GM19328 (cell line): ENCODE results near the gene POM121L2.

Experiments used
- ATAC-seq: cut with Tn5 transposase; IDR thresholded peaks from one replicate; pipeline ENCODE4 v1.9.1; 2021; ENCODE audit warnings: mild to moderate bottlenecking, moderate library complexity; ENCODE audit not compliant: unreplicated experiment

The POM121L2 gene

GRCh38 chr6:27260836-27261375, 51.2 kb downstream of the POM121L2 start:
- no peak for ATAC-seq

DNA sequence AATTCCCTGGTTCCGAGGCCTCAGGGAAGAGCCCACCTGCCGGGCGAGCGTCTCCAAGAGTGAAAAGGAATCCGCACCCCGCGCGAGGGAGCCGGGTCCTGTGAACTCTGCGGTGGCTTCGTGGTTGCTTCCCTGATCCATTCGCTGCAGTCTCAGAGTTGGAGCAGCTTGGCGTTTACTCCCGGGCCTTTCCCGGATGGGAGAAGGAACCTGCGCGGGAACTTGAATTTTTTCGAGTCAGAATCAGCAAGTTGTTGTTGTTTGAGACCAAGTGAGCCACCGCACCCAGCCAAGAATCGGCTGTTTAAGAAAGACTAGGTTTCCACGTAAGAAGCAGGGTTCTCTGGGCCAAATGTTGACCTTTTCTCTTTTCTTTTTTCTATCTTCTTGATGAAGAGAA, 51.7 kb downstream of the POM121L2 start:
- no peak for ATAC-seq
